Measurements from ENCODE around the gene PHACTR3. TPM values are rescaled to one million over a fixed set of nuclear protein-coding genes. Genes with fewer than 3 reads are reported as not detected.

PHACTR3 gene
- polyA plus RNA-seq, 1 donor (not counting 4 experiments of a cell fraction or from before 2014, with no cell fraction given): 2.6 TPM

DNA sequence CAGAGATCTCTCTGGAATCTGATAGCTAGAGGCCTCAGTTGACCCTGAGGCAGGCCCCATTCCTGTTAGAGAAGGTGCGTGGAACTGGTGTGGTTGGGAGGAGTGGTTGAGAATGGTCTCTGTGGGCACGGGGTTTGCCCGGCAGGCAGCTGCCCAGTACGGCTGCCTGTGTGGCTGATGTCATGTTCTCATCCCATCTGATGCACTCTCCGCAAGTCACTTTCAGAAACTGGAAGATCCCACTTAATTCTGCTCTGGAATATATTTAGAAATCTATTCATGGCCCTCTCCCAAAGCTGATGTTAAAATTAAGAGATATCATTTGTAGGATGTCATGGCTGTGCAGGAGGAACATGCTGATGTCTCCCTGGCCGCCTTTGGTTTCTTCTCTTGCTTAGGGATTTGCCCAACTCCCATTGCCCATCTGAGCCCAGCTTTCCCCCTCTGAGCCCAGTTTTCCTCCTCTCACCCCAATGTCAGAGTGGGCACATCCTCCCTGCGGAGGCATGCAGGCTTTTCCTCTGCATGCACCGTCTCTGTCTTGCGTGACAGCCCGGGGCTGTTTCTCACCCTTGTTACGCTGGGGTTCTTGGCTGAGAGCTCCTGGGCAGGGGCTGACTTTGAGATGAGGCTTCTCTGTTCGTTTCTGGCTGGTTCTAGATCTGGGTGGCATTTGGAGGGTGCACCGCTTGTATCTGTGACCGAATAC, 21.0 kb downstream of the PHACTR3 start:
- TF ChIP-seq, protein P1, sequence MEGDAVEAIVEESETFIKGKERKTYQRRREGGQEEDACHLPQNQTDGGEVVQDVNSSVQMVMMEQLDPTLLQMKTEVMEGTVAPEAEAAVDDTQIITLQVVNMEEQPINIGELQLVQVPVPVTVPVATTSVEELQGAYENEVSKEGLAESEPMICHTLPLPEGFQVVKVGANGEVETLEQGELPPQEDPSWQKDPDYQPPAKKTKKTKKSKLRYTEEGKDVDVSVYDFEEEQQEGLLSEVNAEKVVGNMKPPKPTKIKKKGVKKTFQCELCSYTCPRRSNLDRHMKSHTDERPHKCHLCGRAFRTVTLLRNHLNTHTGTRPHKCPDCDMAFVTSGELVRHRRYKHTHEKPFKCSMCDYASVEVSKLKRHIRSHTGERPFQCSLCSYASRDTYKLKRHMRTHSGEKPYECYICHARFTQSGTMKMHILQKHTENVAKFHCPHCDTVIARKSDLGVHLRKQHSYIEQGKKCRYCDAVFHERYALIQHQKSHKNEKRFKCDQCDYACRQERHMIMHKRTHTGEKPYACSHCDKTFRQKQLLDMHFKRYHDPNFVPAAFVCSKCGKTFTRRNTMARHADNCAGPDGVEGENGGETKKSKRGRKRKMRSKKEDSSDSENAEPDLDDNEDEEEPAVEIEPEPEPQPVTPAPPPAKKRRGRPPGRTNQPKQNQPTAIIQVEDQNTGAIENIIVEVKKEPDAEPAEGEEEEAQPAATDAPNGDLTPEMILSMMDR (optimal IDR thresholded peaks at IDR 0.05 in 1 of 3, IDR thresholded peaks at IDR 0.05 in 1 of 3, conservative IDR thresholded peaks at IDR 0.05 in 1 of 3; ENCODE audit: extremely low read depth in 1 of 3, insufficient read depth in 2 of 3, low read length in 3 of 3): no peak
- no peak for TF ChIP-seq EZH2 (IDR thresholded peaks at IDR 0.05; ENCODE audit: low read length)
- no peak overlapping the region for H3K9ac ChIP-seq (ENCODE audit: control insufficient read depth, extremely low read depth, insufficient read depth, low read length)
- no peaks in the 10 kb centered on the region for H3K9me1 ChIP-seq (ENCODE audit: control insufficient read depth, extremely low read depth, insufficient read depth, low read length)

GRCh38 chr20:59627298-59627697, 23.0 kb downstream of the PHACTR3 start:
- Histone ChIP-seq H3K9me1 (ENCODE audit: control insufficient read depth, extremely low read depth, insufficient read depth, low read length) (no peaks in the 10 kb centered on the region), H3K9me3 (ENCODE audit: control insufficient read depth, low read depth, low read length) (no peaks in the 10 kb centered on the region), H3K4me1 (ENCODE audit: control insufficient read depth, extremely low read depth, insufficient read depth, low read length) (no peaks in the 10 kb centered on the region), H3K27me3 (ENCODE audit: control insufficient read depth, extremely low read depth, insufficient read depth, low read length) (no peaks in the 10 kb centered on the region), H3K4me3 (ENCODE audit: control insufficient read depth in 2 of 3, extremely low read depth in 1 of 3, insufficient read depth in 2 of 3, low read depth in 1 of 3, low read length in 3 of 3) (no peak overlapping the region), H3K27ac (ENCODE audit: control insufficient read depth, insufficient read depth, low read length) (no peak overlapping the region), H3K9ac (ENCODE audit: control insufficient read depth, extremely low read depth, insufficient read depth, low read length) (no peak overlapping the region), H2AFZ (ENCODE audit: control insufficient read depth, low read length) (no peak overlapping the region), H3K36me3 (ENCODE audit: control insufficient read depth in 2 of 2, extremely low read depth in 1 of 2, insufficient read depth in 2 of 2, low read length in 2 of 2) (no peaks in the 10 kb centered on the region), H3K4me2 (ENCODE audit: control insufficient read depth, extremely low read depth, insufficient read depth, low read depth, low read length) (no peak overlapping the region), H4K20me1 (ENCODE audit: control insufficient read depth, extremely low read depth, insufficient read depth, low read length) (no peaks in the 10 kb centered on the region), H3K79me2 (ENCODE audit: control insufficient read depth, insufficient read depth, low read length) (no peaks in the 10 kb centered on the region)
- no peak for TF ChIP-seq EZH2 (IDR thresholded peaks at IDR 0.05; ENCODE audit: low read length)
- TF ChIP-seq, protein P1 (optimal IDR thresholded peaks at IDR 0.05 in 1 of 3, IDR thresholded peaks at IDR 0.05 in 1 of 3, conservative IDR thresholded peaks at IDR 0.05 in 1 of 3; ENCODE audit: extremely low read depth in 1 of 3, insufficient read depth in 2 of 3, low read length in 3 of 3): no peak
- dilution Hi-C loops (cut with MboI; ENCODE audit: extremely low pct_ligation_motif_present, low sequenced_read_pairs): no loop called here
- DNase-seq (ENCODE audit: low read depth, low spot score) (no peak), FAIRE-seq (no peak)

More for the DNA sequence above, 21.0 kb downstream of the PHACTR3 start:
- H3K4me3 ChIP-seq (ENCODE audit: control insufficient read depth in 2 of 3, extremely low read depth in 1 of 3, insufficient read depth in 2 of 3, low read depth in 1 of 3, low read length in 3 of 3): no peak overlapping the region
- H3K4me1 ChIP-seq (ENCODE audit: control insufficient read depth, extremely low read depth, insufficient read depth, low read length): no peaks in the 10 kb centered on the region
- no peaks in the 10 kb centered on the region for H3K27me3 ChIP-seq (ENCODE audit: control insufficient read depth, extremely low read depth, insufficient read depth, low read length)
- H3K9me3 ChIP-seq (ENCODE audit: control insufficient read depth, low read depth, low read length): no peaks in the 10 kb centered on the region
- H3K79me2 ChIP-seq (ENCODE audit: control insufficient read depth, insufficient read depth, low read length): no peaks in the 10 kb centered on the region
- H4K20me1 ChIP-seq (ENCODE audit: control insufficient read depth, extremely low read depth, insufficient read depth, low read length): no peaks in the 10 kb centered on the region
- dilution Hi-C loops (cut with MboI; ENCODE audit: extremely low pct_ligation_motif_present, low sequenced_read_pairs): no loop called here
- H3K4me2 ChIP-seq (ENCODE audit: control insufficient read depth, extremely low read depth, insufficient read depth, low read depth, low read length): no peak overlapping the region
- no peak overlapping the region for H2AFZ ChIP-seq (ENCODE audit: control insufficient read depth, low read length)
- DNase-seq (ENCODE audit: low read depth, low spot score) (no peak), FAIRE-seq (no peak)
- no peaks in the 10 kb centered on the region for H3K36me3 ChIP-seq (ENCODE audit: control insufficient read depth in 2 of 2, extremely low read depth in 1 of 2, insufficient read depth in 2 of 2, low read length in 2 of 2)
- H3K27ac ChIP-seq (ENCODE audit: control insufficient read depth, insufficient read depth, low read length): no peak overlapping the region
